NCI-H82 treated with DMSO at 0.1 percent for 48 hours (cell line): ENCODE data around the gene HAT1.

Experiments
- DNase-seq: peaks from one replicate; lab custom pipeline; 2025; ENCODE audit not compliant: unreplicated experiment; lab: John Stamatoyannopoulos, UW

Gene HAT1

DNA sequence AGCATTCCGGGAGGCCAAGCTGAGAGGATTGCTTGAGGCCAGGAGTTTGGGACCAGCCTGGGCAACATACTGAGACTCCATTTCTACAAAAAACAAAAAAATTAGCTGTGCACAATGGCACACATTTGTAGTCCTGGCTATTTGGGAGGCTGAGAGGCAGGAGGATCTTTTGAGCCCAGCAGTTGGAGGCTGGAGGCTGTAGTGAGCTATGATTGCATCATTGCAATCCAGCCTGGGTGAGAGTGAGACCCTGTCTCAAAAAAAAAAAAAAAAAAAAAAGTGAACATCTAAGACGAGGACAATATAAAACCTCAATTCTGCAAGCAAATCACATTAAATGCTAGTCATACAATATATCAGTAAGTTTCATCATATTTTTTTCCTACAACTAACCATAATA lies 2.8 kb upstream of the HAT1 start:
- DNase-seq: no peak

DNA sequence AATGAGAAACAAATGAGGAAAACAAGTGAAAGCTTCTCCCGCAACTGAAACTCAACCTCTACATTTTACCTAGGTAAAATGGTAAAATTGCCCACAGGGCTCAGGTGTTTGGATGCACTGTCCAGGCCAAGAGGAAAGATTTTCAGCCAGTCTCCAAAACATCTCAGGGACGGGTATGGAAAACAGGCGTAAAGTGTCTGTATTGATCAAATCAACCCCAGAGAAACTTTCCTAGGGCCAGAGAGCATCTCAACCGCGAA lies 361 bp upstream of the HAT1 start:
- no peak for DNase-seq

DNA sequence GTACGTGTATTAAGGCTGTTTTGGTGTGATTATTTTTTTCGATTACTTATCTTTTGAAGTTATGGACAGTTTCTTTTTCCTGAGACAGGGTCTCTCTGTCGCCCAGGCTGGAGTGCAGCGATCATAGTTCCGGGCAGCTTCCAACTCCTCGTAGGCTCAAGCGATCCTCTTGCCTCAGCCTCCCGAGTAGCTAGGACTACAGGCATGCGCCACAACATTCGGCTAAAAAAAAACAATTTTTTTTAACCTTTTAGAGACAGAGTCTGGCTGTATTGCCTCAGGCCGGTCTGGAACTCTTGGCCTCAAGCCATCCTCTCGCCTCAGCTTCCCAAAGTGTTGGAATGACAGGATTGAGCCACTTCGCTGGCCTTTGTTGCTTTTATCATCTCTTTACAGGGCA lies 945 bp downstream of the HAT1 start:
- no peak for DNase-seq

DNA sequence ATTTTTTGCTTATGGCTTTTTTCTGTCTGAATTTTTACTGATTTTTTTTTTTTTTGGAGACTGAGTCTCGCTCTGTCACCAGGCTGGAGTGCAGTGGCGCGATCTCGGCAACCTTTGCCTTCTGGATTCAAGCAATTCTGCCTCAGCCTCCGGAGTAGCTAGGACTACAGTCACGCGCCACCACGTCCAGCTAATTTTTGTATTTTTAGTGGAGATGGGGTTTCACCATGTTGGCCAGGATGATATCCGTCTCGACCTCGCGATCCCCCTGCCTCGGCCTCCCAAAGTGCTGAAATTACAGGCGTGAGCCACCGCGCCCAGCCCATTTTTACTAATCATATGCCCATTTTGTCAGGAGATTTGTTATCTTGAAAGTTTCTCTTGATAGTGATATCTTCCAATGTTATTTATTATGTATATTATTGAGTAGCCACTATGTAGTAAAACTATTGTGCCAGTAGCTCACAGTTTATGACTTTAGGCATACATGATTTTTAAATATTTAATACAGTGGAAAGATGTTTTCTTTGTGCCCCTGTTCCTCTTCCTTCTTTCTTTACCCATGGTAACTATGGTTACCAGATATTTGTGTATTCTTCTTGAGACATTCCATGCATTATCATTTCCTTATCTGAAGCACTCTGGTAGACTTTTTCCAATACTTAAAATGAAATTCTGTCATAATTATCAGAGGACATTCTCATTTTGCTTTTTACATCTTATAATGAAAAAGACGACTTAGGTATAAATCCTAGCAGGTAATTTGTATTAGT lies 2.1 kb downstream of the HAT1 start:
- DNase-seq: no peak

DNA sequence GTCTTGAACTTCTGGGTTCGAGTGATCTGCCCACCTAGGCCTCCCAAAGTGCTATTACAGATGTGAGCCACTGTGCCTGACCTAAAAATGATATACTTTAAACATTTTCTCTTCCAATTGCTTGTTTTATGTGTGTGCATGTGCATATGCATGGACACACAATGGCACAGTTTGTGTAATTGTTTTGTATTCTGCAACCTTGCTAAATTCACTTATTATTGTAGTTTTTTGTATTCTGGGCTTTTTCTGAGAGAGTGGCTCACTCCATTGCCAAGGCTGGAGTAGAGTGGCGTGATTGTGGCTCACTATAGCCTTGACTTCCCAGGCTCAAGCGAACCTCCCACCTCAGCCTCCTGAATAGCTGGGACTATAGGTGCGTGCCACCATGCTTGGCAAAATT lies 8.1 kb downstream of the HAT1 start:
- DNase-seq: no peak

DNA sequence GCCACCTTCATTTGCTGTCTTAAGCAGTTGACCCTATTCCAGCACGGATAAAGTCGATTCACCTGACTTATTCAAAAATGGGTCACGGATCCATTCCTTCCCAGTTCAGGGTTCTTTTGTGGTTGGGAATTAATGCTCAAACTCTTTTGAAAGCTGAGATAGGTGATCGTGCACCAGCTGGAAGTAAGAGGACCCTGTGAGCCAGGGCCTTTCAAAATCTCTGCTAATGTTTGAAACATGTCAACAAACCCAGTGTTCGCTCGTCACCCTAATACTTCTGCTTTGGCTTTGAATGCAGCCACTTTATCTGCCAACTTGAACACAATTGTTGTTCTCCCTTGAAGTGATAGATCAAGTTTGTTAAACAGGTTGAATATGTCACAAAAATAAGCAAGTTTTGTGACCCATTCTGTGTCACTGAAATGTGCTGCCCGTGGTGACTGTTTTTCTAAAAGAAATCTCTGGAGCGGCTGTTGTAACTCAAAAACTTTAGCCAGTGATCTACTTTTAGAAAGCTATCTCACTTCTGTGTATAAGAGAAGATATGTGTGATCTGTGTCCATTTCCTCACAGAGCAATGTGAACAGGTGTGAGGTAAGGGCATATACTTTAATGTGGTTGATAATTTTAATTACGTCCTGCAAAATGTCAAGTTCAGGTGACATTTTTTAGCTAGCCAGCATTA lies 16.9 kb downstream of the HAT1 start:
- no peak for DNase-seq

DNA sequence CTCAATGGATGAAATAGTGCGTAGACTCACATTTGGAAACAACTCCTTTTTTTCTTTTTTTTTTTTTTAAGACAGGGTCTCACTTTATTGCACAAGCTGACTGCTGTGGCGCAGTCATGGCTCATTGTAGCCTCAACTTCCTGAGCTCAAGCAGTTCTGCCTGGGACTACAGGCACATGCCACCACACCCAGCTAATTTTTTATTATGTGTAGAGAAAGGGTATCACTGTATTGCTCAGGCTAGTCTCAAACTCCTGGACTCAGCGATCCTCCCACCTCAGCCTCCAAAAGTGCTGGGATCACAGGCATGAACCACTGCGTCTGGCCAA lies 17.4 kb downstream of the HAT1 start:
- no peak for DNase-seq

DNA sequence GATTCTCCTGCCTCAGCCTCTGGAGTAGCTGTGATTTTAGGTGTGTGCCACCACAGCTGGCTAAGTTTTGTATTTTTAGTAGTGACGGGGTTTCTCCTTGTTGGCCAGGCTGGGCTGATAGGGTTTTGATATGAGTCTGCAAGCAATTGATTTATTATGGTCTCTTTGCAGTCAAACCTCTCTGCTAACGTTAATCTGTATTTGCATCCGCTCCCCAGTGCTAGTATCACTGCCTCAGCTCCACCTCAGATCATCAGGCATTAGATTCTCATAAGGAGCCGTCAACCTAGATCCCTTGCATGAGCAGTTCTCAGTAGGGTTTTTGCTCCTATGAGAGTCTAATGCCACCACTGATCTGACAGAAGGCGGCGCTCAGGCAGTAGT lies 19.0 kb downstream of the HAT1 start:
- no peak for DNase-seq

DNA sequence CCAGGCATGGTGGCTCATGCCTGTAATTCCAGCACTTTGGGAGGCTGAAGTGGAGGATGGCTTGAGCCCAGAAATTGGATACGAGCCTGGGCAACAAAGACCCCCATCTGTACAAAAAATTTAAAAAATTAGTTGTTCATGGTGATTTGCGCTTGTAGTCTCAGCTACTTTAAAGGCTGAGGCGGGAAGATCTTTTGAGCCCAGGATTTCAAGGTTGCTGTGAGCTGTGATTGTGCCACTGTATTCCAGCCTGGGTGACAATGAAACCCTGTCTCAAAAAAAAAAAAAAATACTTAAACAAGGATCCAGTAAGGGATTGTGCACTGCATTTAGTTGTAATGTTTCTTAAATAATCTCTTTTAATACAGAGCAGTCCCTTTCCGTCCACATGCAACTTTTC lies 21.6 kb downstream of the HAT1 start:
- DNase-seq: no peak

DNA sequence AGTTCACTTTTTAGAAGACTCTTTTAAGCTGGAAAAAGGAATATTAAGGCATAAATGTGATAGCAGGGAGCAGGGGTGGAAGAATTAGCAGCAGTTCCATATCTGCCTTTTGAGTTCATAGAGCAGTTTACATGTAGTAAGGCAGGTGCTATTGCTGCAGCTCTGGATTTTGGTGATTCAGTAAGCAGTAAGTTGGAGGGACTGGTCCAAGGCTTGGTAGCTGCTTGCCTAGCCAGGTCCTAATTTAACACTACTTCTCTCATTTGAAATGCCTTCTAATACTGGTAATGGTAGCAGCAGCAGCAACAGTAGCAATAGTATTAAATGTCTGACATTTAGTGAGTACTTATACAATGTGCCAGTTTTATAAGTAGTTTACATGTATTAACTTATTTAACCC lies 30.0 kb downstream of the HAT1 start:
- no peak for DNase-seq

DNA sequence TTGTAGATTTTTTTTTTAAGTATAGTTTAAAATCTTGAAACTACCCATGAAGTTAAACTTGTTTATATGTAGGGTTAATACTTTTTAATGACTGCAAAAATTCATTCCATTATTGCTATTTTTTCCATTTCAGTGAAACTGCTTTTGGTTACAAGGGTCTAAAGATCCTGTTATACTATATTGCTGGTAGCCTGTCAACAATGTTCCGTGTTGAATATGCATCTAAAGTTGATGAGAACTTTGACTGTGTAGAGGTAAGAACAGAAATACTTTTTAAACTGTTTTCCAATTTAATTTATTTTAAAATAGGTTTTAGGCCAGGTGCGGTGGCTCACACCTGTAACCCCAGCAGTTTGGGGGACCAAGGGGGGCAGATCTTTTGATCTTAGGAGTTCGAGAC lies 30.5 kb downstream of the HAT1 start:
- no peak for DNase-seq

DNA sequence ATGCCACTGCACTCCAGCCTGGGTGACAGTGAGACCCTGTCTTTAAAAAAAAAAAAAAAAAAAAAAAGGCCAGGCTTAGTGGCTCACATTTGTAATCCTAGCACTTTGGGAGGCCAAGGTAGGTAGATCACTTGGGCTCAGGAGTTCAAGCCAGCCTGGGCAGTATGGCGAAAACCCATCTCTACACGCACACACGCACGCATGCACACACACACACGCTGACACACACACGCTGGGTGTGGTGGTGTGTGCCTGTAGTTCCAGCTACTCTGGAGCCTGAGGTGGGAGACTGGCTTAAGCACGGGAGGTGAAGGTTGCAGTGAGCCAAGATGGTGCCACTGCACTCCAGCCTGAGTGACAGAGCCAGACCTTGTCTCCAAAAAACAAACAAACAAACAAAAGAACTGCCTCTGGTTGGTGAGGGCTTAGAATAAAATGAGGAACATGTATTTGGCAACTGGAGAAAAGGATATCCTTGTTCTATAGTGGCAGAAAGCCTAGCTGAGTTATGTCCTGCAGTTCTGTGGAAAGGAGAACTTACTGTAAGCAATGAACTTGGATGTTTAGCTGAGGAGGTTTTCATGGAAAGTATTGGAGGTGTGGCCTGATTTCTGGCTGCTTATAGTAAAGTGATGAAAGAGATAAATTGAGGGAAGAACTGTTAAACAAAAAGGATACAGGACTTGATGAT lies 34.0 kb downstream of the HAT1 start:
- no peak for DNase-seq

DNA sequence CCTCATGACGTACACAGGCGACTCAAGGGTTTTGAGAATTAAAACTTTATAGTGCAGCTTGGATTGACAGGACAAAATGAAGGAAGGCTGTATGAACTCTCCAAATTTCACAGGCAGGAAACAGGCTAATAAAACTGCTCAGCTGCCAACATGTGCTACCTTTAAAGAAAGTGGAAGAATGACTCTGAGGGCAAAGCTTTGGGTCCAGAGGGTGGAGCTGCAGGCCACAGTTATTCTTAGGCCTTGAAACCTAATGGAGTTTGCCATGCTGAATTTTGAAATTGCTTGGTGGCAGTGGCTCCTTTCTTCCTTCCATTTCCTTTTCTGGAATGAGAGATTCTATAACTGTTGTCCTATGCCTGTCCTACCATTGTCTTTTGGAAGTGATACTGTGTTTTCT lies 34.8 kb downstream of the HAT1 start:
- no peak for DNase-seq

DNA sequence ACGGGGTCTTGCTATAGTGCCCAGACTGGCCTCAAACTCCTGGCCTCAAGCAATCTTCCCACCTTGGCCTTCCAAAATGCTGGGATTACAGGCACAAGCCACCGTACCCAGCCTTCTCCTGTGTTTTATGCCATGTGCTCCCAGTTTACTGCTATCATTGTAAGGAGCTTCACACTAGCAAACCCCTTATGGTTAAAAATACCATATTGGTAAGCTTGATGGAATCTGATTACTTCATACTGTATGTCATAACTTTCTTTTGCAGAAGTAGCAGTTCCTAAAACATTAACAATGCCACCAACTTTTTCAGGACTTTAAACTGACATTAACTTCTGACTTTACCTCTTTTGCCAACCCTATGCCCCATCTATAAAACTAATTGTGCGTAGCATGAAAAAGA lies 36.2 kb downstream of the HAT1 start:
- no peak for DNase-seq

DNA sequence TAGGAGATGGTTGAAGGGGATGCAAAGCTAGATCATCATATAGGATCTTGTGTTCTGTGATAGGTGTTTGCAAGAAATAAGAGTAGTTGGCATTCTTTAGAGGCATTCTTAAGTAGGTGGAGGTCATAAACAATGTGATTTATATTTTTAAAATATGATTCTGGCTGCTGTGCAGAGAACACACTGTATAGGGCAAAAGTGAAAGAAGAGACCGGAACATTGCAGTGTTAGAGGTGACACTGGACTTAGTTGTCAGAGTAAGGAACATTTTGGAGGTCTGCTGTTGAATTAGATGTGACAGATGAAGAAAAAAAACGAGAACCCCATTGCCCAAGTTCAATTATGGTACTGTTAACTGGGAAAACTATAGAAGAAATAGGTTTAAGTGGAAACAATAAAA lies 37.7 kb downstream of the HAT1 start:
- no peak for DNase-seq

DNA sequence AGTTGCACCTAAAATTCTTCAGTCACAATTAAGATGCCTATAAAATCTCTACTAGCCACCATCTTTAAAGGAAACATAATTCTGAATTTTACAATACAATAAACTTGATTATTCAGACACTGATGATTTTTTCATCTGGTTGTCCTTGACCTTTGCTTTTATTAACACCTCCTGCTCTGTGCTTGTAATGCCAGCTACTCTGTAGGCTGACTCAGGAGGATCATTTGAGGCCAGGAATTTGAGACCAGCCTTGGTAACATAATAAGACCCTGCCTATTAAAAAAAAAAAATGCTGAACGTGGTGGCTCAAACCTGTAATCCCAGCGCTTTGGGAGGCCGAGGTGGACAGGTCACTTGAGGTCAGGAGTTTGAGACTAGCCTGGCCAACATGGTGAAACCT lies 38.3 kb downstream of the HAT1 start:
- DNase-seq: no peak

DNA sequence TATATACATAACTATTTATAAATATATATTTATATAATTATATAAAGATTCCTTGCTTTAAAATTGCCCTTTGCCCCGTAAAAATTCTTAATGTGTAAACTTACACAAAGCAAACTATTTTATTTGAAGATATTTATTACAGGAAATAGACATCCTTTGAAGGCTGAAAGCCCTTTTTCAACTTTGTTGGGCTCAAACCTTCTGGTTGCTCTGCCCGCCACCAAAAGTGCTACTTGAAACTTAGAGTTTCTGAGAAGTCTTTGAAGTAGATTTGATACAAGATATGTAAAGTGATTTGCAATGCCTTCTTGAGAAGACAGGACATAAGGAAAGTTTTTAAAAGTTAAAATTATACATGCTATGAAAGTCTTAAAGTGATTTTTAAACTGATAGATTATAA lies 40.9 kb downstream of the HAT1 start:
- no peak for DNase-seq

DNA sequence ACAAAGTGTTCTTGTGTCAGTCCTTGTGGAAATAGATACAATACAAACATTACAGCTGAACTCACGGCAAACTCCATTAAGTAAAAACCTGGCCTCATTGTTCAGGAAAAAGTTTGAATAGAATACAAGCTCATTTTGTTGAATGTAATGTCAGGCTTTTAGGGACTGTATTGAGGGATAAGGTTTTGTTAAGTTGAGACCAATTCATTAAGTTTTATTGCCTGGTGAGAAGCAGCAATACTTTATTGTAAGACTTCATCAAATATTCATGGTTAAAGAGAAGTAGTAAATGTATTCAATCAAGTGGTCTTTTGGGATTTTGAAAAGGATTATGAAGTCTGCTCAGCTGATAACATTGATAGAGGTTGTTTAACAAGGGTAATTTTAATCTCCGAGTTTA lies 42.0 kb downstream of the HAT1 start:
- no peak for DNase-seq

DNA sequence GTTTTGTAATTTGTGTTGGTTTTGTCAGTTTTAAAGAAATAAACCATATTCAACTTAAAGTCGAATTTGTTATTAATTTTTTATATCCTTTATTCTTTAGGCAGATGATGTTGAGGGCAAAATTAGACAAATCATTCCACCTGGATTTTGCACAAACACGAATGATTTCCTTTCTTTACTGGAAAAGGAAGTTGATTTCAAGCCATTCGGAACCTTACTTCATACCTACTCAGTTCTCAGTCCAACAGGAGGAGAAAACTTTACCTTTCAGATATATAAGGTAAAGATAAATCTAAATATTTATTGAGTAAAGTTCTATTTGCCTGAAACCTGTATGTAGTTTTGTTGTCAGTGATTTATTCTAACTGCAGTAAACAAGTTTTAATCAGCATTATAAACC lies 43.0 kb downstream of the HAT1 start:
- DNase-seq: no peak

DNA sequence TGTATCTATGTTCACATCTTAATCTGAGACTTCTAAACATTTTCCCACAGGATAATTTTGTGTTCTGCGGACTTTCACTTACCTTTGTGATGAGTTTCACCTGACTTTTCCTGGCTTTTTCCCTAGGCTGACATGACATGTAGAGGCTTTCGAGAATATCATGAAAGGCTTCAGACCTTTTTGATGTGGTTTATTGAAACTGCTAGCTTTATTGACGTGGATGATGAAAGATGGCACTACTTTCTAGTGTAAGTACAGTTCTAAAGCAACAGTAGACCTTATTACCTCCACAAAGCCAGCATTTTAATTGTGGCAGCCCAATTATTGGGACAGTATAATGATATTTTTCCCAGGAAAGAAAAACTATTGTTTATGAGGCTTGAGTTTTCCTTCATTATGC lies 43.4 kb downstream of the HAT1 start:
- DNase-seq: no peak

DNA sequence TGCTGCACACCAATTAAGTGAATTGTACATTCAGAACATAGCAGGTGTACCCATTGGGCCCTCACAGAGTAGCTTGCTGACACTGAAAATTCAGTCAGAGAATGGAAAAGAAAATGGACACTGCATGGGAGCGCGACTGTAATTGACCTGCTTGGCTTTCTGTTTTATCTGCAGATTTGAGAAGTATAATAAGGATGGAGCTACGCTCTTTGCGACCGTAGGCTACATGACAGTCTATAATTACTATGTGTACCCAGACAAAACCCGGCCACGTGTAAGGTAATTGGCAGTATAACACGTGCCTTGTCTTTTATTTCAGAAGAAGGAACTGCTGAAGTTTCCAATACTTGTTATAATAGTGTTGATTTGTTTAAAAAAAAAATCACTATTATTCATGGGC lies 44.0 kb downstream of the HAT1 start:
- no peak for DNase-seq

DNA sequence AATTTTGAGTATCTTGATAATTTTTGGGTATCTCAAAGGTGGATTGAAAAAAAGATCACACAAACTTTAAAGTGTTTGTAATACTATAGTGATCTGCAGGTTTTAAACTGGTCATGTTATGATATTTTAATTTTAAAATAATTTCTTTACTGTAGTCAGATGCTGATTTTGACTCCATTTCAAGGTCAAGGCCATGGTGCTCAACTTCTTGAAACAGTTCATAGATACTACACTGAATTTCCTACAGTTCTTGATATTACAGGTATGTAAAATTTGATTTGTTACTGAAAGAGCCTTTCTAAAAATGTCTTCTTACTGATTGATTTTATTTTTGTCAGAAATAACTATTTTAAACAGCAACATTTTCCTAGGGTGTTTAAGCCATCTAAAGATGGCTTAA lies 44.4 kb downstream of the HAT1 start:
- no peak for DNase-seq

DNA sequence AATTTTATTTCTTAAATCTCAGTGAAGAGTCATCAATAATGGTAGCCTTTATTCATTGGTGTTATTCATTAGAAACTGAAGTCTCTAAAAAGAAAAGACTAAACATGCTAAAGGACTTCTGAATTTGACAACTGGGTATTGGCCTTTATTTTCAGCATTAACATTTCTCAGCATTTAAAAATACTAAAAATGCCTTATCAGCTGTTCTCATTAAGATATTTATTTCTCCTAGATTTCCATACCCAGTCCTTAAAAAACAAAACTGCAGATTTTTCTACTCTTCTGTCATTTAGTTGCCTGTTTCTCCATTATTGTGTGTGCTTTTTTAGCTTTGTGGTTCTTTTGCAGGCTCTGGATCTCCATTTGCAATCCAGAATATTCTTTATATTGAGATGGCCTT lies 46.2 kb downstream of the HAT1 start:
- DNase-seq: no peak
